CD4-positive, alpha-beta T cell treated with Interleukin-6 for 4 hours (primary cell): Measurements from ENCODE around the gene B4GALT7.

ENCODE experiments used
- DNase-seq: peaks from one replicate; pipeline ENCODE4 v3.0.0-alpha.2; 2020; ENCODE audit warnings: mixed read lengths

The B4GALT7 gene

GRCh38 chr5:177594071-177594470 is 5.9 kb upstream of the B4GALT7 start:
- DNase-seq = no peak

- no peak for DNase-seq
Measured at GRCh38 chr5:177595026-177595585, 4.8 kb upstream of the B4GALT7 start.

GRCh38 chr5:177595991-177596774 is 3.7 kb upstream of the B4GALT7 start:
- no peak for DNase-seq

GRCh38 chr5:177596775-177597238 is 3.1 kb upstream of the B4GALT7 start:
- no peak for DNase-seq

GRCh38 chr5:177598477-177598876 is 1.5 kb upstream of the B4GALT7 start:
- no peak for DNase-seq

- no peak for DNase-seq
Measured at GRCh38 chr5:177600508-177601018, 631 bp downstream of the B4GALT7 start.

- DNase-seq = no peak
Measured at GRCh38 chr5:177601126-177601525, 1.2 kb downstream of the B4GALT7 start.

GRCh38 chr5:177601577-177602457 is 1.9 kb downstream of the B4GALT7 start:
- no peak for DNase-seq

- no peak for DNase-seq
Measured at GRCh38 chr5:177602458-177602830, 2.5 kb downstream of the B4GALT7 start.

- no peak for DNase-seq
Measured at GRCh38 chr5:177603631-177604030, 3.7 kb downstream of the B4GALT7 start.

- no peak for DNase-seq
Measured at GRCh38 chr5:177604116-177604521, 4.2 kb downstream of the B4GALT7 start.

GRCh38 chr5:177604656-177605055 is 4.7 kb downstream of the B4GALT7 start:
- no peak for DNase-seq

GRCh38 chr5:177605078-177605477 is 5.1 kb downstream of the B4GALT7 start:
- no peak for DNase-seq

- DNase-seq = no peak
Measured at GRCh38 chr5:177605667-177606066, 5.7 kb downstream of the B4GALT7 start.

GRCh38 chr5:177606071-177607051 is 6.4 kb downstream of the B4GALT7 start:
- DNase-seq = no peak

GRCh38 chr5:177607115-177607451 is 7.2 kb downstream of the B4GALT7 start:
- no peak for DNase-seq

- peak; percentile 70 for DNase-seq
Measured at GRCh38 chr5:177607452-177608192, 7.7 kb downstream of the B4GALT7 start.

- no peak for DNase-seq
Measured at GRCh38 chr5:177608243-177609075, 8.5 kb downstream of the B4GALT7 start.

- DNase-seq = no peak
Measured at GRCh38 chr5:177609076-177610059, 9.4 kb downstream of the B4GALT7 start.
